SK-N-SH treated with all-trans-retinoic acid at 6 μM for 48 hours (cell line): Measurements from ENCODE around the gene CISD1.

Experiments
- ATAC-seq: fragments of 200-7000 bp; cut with Tn5 transposase; 3 replicates; pipeline ENCODE4 v1.9.1; 2020; ENCODE audit warnings: mild to moderate bottlenecking, moderate library complexity
- ARNTL ChIP-seq: fragments of 450-650 bp; formaldehyde crosslinking; IDR thresholded peaks from 2 replicates; pipeline ENCODE4 v1.5.0; 2020; ENCODE audit warnings: low read depth, mild to moderate bottlenecking, moderate library complexity, borderline replicate concordance
- BACH2 ChIP-seq: fragments of 250-450 bp; sonication (Bioruptor Pico); IDR thresholded peaks from 2 replicates; pipeline ENCODE4 v1.9.0; 2021; ENCODE audit warnings: mild to moderate bottlenecking, borderline replicate concordance
- CREB5 ChIP-seq: fragments of 250-450 bp; sonication (Bioruptor Pico); IDR thresholded peaks from 2 replicates; pipeline ENCODE4 v1.5.1; 2020; ENCODE audit warnings: low read depth, mild to moderate bottlenecking, moderate library complexity
- CSDC2 ChIP-seq: fragments of 250-450 bp; sonication (Bioruptor Pico); IDR thresholded peaks from 2 replicates; pipeline ENCODE4 v1.5.0; 2020; ENCODE audit warnings: mild to moderate bottlenecking, moderate library complexity
- CSRNP3 ChIP-seq: fragments of 250-450 bp; sonication (Bioruptor Pico); IDR thresholded peaks from 2 replicates; pipeline ENCODE4 v1.5.1; 2021; ENCODE audit warnings: mild to moderate bottlenecking, moderate library complexity
- ESRRG ChIP-seq: fragments of 250-450 bp; sonication (Bioruptor Pico); IDR thresholded peaks from 2 replicates; pipeline ENCODE4 v1.6.1; 2021; ENCODE audit warnings: mild to moderate bottlenecking
- GLIS3 ChIP-seq: fragments of 250-450 bp; sonication (Bioruptor Pico); IDR thresholded peaks from 2 replicates; pipeline ENCODE4 v1.5.0; 2020; ENCODE audit warnings: mild to moderate bottlenecking, moderate library complexity
- ISL1 ChIP-seq: fragments of 250-450 bp; sonication (Bioruptor Pico); IDR thresholded peaks from 2 replicates; pipeline ENCODE4 v2.1.2; 2022; ENCODE audit warnings: mild to moderate bottlenecking, moderate library complexity
- OSR1 ChIP-seq: fragments of 250-450 bp; sonication (Bioruptor Pico); IDR thresholded peaks from 2 replicates; pipeline ENCODE4 v1.8.0; 2022; ENCODE audit warnings: moderate library complexity, mild to moderate bottlenecking, inconsistent platforms
- PATZ1 ChIP-seq: fragments of 250-450 bp; sonication (Bioruptor Pico); IDR thresholded peaks from 2 replicates; pipeline ENCODE4 v1.8.0; 2020; ENCODE audit warnings: mild to moderate bottlenecking, moderate library complexity, borderline replicate concordance
- POU6F1 ChIP-seq: fragments of 250-450 bp; sonication (Bioruptor Pico); IDR thresholded peaks from 2 replicates; pipeline ENCODE4 v1.8.0; 2021; ENCODE audit warnings: low read depth, mild to moderate bottlenecking, moderate library complexity, borderline replicate concordance
- PPARA ChIP-seq: fragments of 250-450 bp; sonication (Bioruptor Pico); IDR thresholded peaks from 2 replicates; pipeline ENCODE4 v1.5.0; 2020; ENCODE audit warnings: mild to moderate bottlenecking, borderline replicate concordance
- RARB ChIP-seq: fragments of 250-450 bp; sonication (Bioruptor Pico); IDR thresholded peaks from 2 replicates; pipeline ENCODE4 v1.8.0; 2021; ENCODE audit warnings: mild to moderate bottlenecking, moderate library complexity
- SNAI2 ChIP-seq: fragments of 250-450 bp; sonication (Bioruptor Pico); IDR thresholded peaks from 2 replicates; pipeline ENCODE4 v1.5.0; 2020; ENCODE audit warnings: mild to moderate bottlenecking, moderate library complexity
- TCF4 ChIP-seq: fragments of 250-450 bp; sonication (Bioruptor Pico); IDR thresholded peaks from 2 replicates; pipeline ENCODE4 v1.8.0; 2021; ENCODE audit warnings: mild to moderate bottlenecking, moderate library complexity, borderline replicate concordance
- TOX ChIP-seq: fragments of 250-450 bp; sonication (Bioruptor Pico); IDR thresholded peaks from 2 replicates; pipeline ENCODE4 v1.8.0; 2021; ENCODE audit warnings: mild to moderate bottlenecking, moderate library complexity, borderline replicate concordance
- TSHZ2 ChIP-seq: fragments of 250-450 bp; sonication (Bioruptor Pico); IDR thresholded peaks from 2 replicates; pipeline ENCODE4 v1.5.0; 2020; ENCODE audit warnings: mild to moderate bottlenecking, moderate library complexity
- ZC3H10 ChIP-seq: fragments of 250-450 bp; sonication (Bioruptor Pico); IDR thresholded peaks from 2 replicates; pipeline ENCODE4 v1.5.1; 2021; ENCODE audit warnings: mild to moderate bottlenecking, moderate library complexity
- ZFP3 ChIP-seq: fragments of 250-450 bp; sonication (Bioruptor Pico); IDR thresholded peaks from 2 replicates; pipeline ENCODE4 v1.5.0; 2020; ENCODE audit warnings: mild to moderate bottlenecking, moderate library complexity
- ZFP30 ChIP-seq: fragments of 450-650 bp; formaldehyde crosslinking; IDR thresholded peaks from 2 replicates; pipeline ENCODE4 v1.5.0; 2022; ENCODE audit warnings: mild to moderate bottlenecking, moderate library complexity
- ZNF565 ChIP-seq: fragments of 450-650 bp; formaldehyde crosslinking; conservative IDR thresholded peaks from 2 replicates; pipeline ENCODE4 v1.5.0; 2020; ENCODE audit warnings: low read depth, mild to moderate bottlenecking, moderate library complexity
- ZNF70 ChIP-seq: fragments of 450-650 bp; formaldehyde crosslinking; IDR thresholded peaks from 2 replicates; pipeline ENCODE4 v1.5.0; 2020; ENCODE audit warnings: mild to moderate bottlenecking, moderate library complexity
- ZNF8 ChIP-seq: fragments of 450-650 bp; formaldehyde crosslinking; IDR thresholded peaks from 2 replicates; pipeline ENCODE4 v1.5.0; 2020; ENCODE audit warnings: mild to moderate bottlenecking, moderate library complexity

The CISD1 gene

GRCh38 chr10:58299580-58299979 lies 30.6 kb downstream of the CISD1 start:
- peak; percentile 96 for ATAC-seq
- TF ChIP-seq ZFP30 (CRISPR knock-in tag) (no peak), SNAI2 (CRISPR knock-in tag) (no peak), OSR1 (CRISPR knock-in tag) (no peak), ZFP3 (CRISPR knock-in tag) (no peak), ZNF8 (CRISPR knock-in tag) (no peak), TCF4 (CRISPR knock-in tag) (no peak), ESRRG (CRISPR knock-in tag) (no peak), ZNF70 (CRISPR knock-in tag) (no peak), TSHZ2 (no peak), POU6F1 (no peak), PPARA (CRISPR knock-in tag) (no peak), ZNF565 (CRISPR knock-in tag) (no peak)

- TF ChIP-seq BACH2 (no peak), CSDC2 (CRISPR knock-in tag) (no peak), OSR1 (CRISPR knock-in tag) (no peak), CREB5 (no peak), RARB (no peak), ZC3H10 (CRISPR knock-in tag) (no peak), ZNF70 (CRISPR knock-in tag) (no peak), CSRNP3 (CRISPR knock-in tag) (no peak), ESRRG (CRISPR knock-in tag) (no peak), ZNF565 (CRISPR knock-in tag) (no peak), PATZ1 (CRISPR knock-in tag) (no peak), ISL1 (no peak), ARNTL (no peak)
- no peak for ATAC-seq
Observed at GRCh38 chr10:58300676-58301075, 31.7 kb downstream of the CISD1 start.

- TF ChIP-seq OSR1 (CRISPR knock-in tag) (no peak), BACH2 (no peak), TOX (CRISPR knock-in tag) (no peak), PATZ1 (CRISPR knock-in tag) (no peak), ARNTL (no peak), RARB (no peak), ZC3H10 (CRISPR knock-in tag) (no peak), CREB5 (no peak), TSHZ2 (no peak), ZNF70 (CRISPR knock-in tag) (no peak), ZNF8 (CRISPR knock-in tag) (no peak), ESRRG (CRISPR knock-in tag) (no peak), ZNF565 (CRISPR knock-in tag) (no peak), GLIS3 (no peak), ISL1 (no peak)
- ATAC-seq: no peak
Observed at GRCh38 chr10:58302254-58302653, 33.3 kb downstream of the CISD1 start.
